B cell (primary cell): ENCODE measurements around the gene DYNLRB2. TPM values are rescaled to one million over a fixed set of nuclear protein-coding genes. Genes with fewer than 3 reads are reported as not detected.

Experiments
- ATAC-seq: fragments of 200-7000 bp; cut with Tn5 transposase; one replicate; pipeline ENCODE4 v1.10.0; 2021; ENCODE audit warnings: low read depth, mild to moderate bottlenecking, moderate number of reproducible peaks, moderate library complexity
- CTCF ChIA-PET: fragments of 350-600 bp; sonication (Branson Sonifier 250); formaldehyde crosslinking; loops from one replicate; lab custom pipeline; 2021; ENCODE audit warnings: antibody characterized with exemption, inconsistent platforms; lab: Charles Lee
- POLR2A ChIA-PET: fragments of 350-600 bp; sonication (Branson Sonifier 250); formaldehyde crosslinking; loops from one replicate; lab custom pipeline; 2021; ENCODE audit warnings: antibody characterized with exemption; lab: Charles Lee
- DNase-seq: peaks from one replicate; pipeline ENCODE4 v3.0.0; 2013
- H2AFZ ChIP-seq: 2 replicates; pipeline ENCODE4 v1.6.1; 2012; ENCODE audit warnings: mild to moderate bottlenecking, low read depth, low read length; ENCODE audit not compliant: insufficient read depth, poor library complexity, severe bottlenecking
- H3K27ac ChIP-seq, 2 donors: 1 replicate in 1 of 2; 2 replicates in 1 of 2; pipeline ENCODE4 v1.5.1; 2012 to 2013; ENCODE audit warnings: low read length in 2 of 2, mild to moderate bottlenecking in 2 of 2, moderate library complexity in 1 of 2
- H3K27me3 ChIP-seq, 4 experiments: fragments of 200-600 bp in 1 of 4; sonication (generic) in 1 of 4; replicated peaks in 1 of 4; 1 replicate in 2 of 4; 2 replicates in 2 of 4; pipeline versions ENCODE4 v1.6.1 to v1.7.0; 2013 to 2016; ENCODE audit warnings: low read length in 3 of 4, mild to moderate bottlenecking in 2 of 4, mixed read lengths in 1 of 4, moderate library complexity in 1 of 4; ENCODE audit not compliant: insufficient read depth in 4 of 4, control insufficient read depth in 3 of 4; ENCODE audit errors: control extremely low read depth in 1 of 4
- H3K36me3 ChIP-seq, 2 experiments: replicated peaks in 1 of 2; 1 replicate in 1 of 2; 2 replicates in 1 of 2; pipeline versions ENCODE4 v1.6.1 to v1.7.1; 2013; ENCODE audit warnings: low read length in 1 of 2; ENCODE audit not compliant: insufficient read depth in 2 of 2, control insufficient read depth in 1 of 2; ENCODE audit errors: control extremely low read depth in 1 of 2, extremely low read depth in 1 of 2
- H3K4me1 ChIP-seq, 2 donors: fragments of 200-600 bp in 1 of 2; sonication (generic) in 1 of 2; 1 replicate in 1 of 2; 2 replicates in 1 of 2; pipeline versions ENCODE4 v1.5.1 to v1.6.1; 2013 to 2017; ENCODE audit warnings: low read length in 2 of 2; ENCODE audit not compliant: control insufficient read depth in 2 of 2, insufficient read depth in 2 of 2
- H3K4me2 ChIP-seq: replicated peaks from 2 replicates; pipeline ENCODE3; 2012; ENCODE audit warnings: mild to moderate bottlenecking, low read depth, low read length; ENCODE audit not compliant: poor library complexity, severe bottlenecking
- H3K4me3 ChIP-seq, 5 experiments: fragments of 200-600 bp in 1 of 5; sonication (generic) in 1 of 5; 1 replicate in 3 of 5; 2 replicates in 2 of 5; pipeline versions ENCODE4 v1.5.1 to v1.7.0; 2011 to 2016; ENCODE audit warnings: low read length in 4 of 5, mild to moderate bottlenecking in 4 of 5, low read depth in 2 of 5, control low read depth in 1 of 5, moderate library complexity in 1 of 5; ENCODE audit not compliant: insufficient read depth in 1 of 5; ENCODE audit errors: control extremely low read depth in 1 of 5, extremely low read depth in 1 of 5
- H3K79me2 ChIP-seq: fragments of 200-600 bp; sonication (generic); one replicate; pipeline ENCODE4 v1.6.0; 2016; ENCODE audit warnings: low read length; ENCODE audit not compliant: control insufficient read depth, insufficient read depth
- H3K9ac ChIP-seq: fragments of 200-600 bp; sonication (generic); 2 replicates; pipeline ENCODE4 v1.6.1; 2017; ENCODE audit warnings: mild to moderate bottlenecking, low read length, moderate library complexity
- H3K9me3 ChIP-seq, 3 donors: one replicate each; pipeline versions ENCODE4 v1.6.1 to v1.7.1; 2013; ENCODE audit warnings: low read length in 2 of 3; ENCODE audit not compliant: control insufficient read depth in 2 of 3, insufficient read depth in 1 of 3; ENCODE audit errors: control extremely low read depth in 1 of 3
- H4K20me1 ChIP-seq: 2 replicates; pipeline ENCODE4 v1.6.0; 2012; ENCODE audit warnings: mild to moderate bottlenecking, low read length; ENCODE audit not compliant: insufficient read depth, control insufficient read depth, poor library complexity, severe bottlenecking
- H3K27ac Mint-ChIP-seq: one replicate; pipeline ENCODE4 v1.8.0; 2021; ENCODE audit warnings: mixed read lengths
- H3K27me3 Mint-ChIP-seq: one replicate; pipeline ENCODE4 v1.8.0; 2021; ENCODE audit warnings: mixed read lengths
- H3K4me1 Mint-ChIP-seq: one replicate; pipeline ENCODE4 v1.8.0; 2021; ENCODE audit warnings: mixed read lengths
- H3K4me3 Mint-ChIP-seq: one replicate; pipeline ENCODE4 v1.8.0; 2021; ENCODE audit warnings: mixed read lengths
- H3K9me3 Mint-ChIP-seq: one replicate; pipeline ENCODE4 v1.8.0; 2022; ENCODE audit warnings: mixed read lengths; ENCODE audit not compliant: insufficient read depth
- EZH2 ChIP-seq: IDR thresholded peaks from 2 replicates; pipeline ENCODE4 v1.6.1; 2012; ENCODE audit warnings: borderline replicate concordance, low read depth, mild to moderate bottlenecking, moderate library complexity, low read length; ENCODE audit not compliant: insufficient read depth, poor library complexity, severe bottlenecking
- WGBS: methylation state at CpG from one replicate; pipeline ENCODE4 v1.1.5; 2013; ENCODE audit warnings: missing lambda C conversion rate; ENCODE audit not compliant: insufficient coverage; 5-methylcytosine and 5-hydroxymethylcytosine counted together
- intact Hi-C: fragments of 100-400 bp; cut with micrococcal nuclease; formaldehyde crosslinking; loops from one replicate; pipeline ENCODE4 v1.10.0; 2022
- polyA plus RNA-seq: library from polyadenylated mRNA; depleted of rRNA; stranded (reverse); fragments of >200 nt; gene quantifications from 2 replicates; pipeline ENCODE4 v1.2.3, GENCODE V29; 2012
- total RNA-seq, 2 donors: library from RNA; stranded (reverse); fragments of 120-200 nt in 1 of 2; gene quantifications; 1 replicate in 1 of 2; 2 replicates in 1 of 2; pipeline versions ENCODE4 v1.2.3 to v1.2.4, GENCODE V29; 2013 to 2022
- TF ChIP-seq, protein P1 (sequence below): fragments of 200-600 bp; IDR thresholded peaks from one replicate; pipeline ENCODE4 v1.8.0; 2022; ENCODE audit warnings: antibody characterized with exemption, mild to moderate bottlenecking

Gene DYNLRB2
- total and polyA plus RNA-seq, 2 donors (not counting 1 experiment from before 2014, with no cell fraction given): not detected

DNA sequence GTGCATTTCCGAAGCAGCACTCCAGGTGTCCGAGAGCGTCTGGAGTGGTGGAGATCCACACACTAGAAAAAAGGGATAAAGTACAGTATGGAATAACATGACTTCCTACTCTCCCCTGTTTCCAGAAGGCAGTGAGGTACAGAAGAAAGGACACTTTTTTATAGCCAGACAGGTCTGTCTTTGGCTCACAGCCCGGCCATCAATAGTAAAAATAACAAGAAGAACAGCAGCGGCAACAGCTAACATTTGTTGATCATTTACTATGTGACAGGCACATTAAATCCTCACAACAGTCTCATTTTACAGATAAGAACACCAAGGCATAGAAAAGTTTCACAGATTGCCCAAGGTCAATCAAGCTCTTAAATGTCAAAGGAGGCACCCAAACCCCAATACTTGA lies 16.2 kb downstream of the DYNLRB2 start:
- no peaks in the 10 kb centered on the region for H3K79me2 ChIP-seq
- POLR2A ChIA-PET: no interaction called here
- H3K4me3 ChIP-seq: no peak overlapping the region
- H3K27ac ChIP-seq: no peak overlapping the region
- no peaks in the 10 kb centered on the region for H4K20me1 ChIP-seq
- H3K27me3 ChIP-seq: no peaks in the 10 kb centered on the region
- no peak overlapping the region for H3K4me2 ChIP-seq
- Mint-ChIP-seq H3K9me3 (no peaks in the 10 kb centered on the region), H3K4me1 (no peaks in the 10 kb centered on the region), H3K27me3 (no peaks in the 10 kb centered on the region), H3K27ac (no peak overlapping the region), H3K4me3 (no peak overlapping the region)
- H3K36me3 ChIP-seq: no peaks in the 10 kb centered on the region
- H2AFZ ChIP-seq: no peak overlapping the region
- 100% methylated on average over 2 of the region's 5 CpGs for WGBS
- intact Hi-C loops: no loop called here
- ATAC-seq (no peak), DNase-seq (no peak)
- no peak for TF ChIP-seq EZH2
- TF ChIP-seq, protein P1, sequence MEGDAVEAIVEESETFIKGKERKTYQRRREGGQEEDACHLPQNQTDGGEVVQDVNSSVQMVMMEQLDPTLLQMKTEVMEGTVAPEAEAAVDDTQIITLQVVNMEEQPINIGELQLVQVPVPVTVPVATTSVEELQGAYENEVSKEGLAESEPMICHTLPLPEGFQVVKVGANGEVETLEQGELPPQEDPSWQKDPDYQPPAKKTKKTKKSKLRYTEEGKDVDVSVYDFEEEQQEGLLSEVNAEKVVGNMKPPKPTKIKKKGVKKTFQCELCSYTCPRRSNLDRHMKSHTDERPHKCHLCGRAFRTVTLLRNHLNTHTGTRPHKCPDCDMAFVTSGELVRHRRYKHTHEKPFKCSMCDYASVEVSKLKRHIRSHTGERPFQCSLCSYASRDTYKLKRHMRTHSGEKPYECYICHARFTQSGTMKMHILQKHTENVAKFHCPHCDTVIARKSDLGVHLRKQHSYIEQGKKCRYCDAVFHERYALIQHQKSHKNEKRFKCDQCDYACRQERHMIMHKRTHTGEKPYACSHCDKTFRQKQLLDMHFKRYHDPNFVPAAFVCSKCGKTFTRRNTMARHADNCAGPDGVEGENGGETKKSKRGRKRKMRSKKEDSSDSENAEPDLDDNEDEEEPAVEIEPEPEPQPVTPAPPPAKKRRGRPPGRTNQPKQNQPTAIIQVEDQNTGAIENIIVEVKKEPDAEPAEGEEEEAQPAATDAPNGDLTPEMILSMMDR: no peak
- no peaks in the 10 kb centered on the region for H3K9me3 ChIP-seq
- CTCF ChIA-PET: interaction anchor here (0.6 kb wide), 1 partner anchor 300 kb away, joined by 4 read pairs; no protein-coding TSS in a partner anchor
- no peaks in the 10 kb centered on the region for H3K4me1 ChIP-seq
- no peak overlapping the region for H3K9ac ChIP-seq

DNA sequence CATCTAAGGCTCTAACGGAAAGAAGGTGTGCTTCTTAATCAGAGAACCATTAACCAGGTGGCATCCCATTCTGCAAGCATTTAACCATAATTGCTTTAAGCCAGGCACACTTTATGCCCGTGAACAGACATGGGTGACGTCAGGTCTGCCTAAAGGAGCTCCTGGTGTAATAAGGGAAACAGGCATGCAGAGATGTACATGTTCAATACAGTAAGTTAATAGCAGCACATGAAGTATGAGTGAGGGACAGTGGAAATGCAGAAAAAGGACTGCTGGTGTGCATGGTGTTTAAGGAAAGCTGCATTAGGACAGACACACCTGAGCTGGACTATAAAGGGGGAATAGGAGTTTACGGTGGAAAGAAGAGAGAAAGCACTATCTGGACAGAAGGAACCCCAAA lies 18.6 kb downstream of the DYNLRB2 start:
- no peak for DNase-seq
- Mint-ChIP-seq H3K27me3 (no peaks in the 10 kb centered on the region), H3K9me3 (no peaks in the 10 kb centered on the region), H3K4me3 (no peak overlapping the region), H3K4me1 (peaks cover under 1% of the 10 kb centered on the region), H3K27ac (no peak overlapping the region)
- H3K9ac ChIP-seq: no peak overlapping the region
- H3K9me3 ChIP-seq: no peaks in the 10 kb centered on the region
- H3K4me1 ChIP-seq: no peaks in the 10 kb centered on the region
- no peak for TF ChIP-seq EZH2
- TF ChIP-seq, protein P1: no peak
- H3K4me3 ChIP-seq: no peak overlapping the region
- WGBS: 57% methylated on average over 4 of the region's 4 CpGs
- H2AFZ ChIP-seq: no peak overlapping the region
- no peaks in the 10 kb centered on the region for H3K36me3 ChIP-seq
- H3K79me2 ChIP-seq: no peaks in the 10 kb centered on the region
- ChIA-PET CTCF (no interaction called here), POLR2A (no interaction called here)
- no peaks in the 10 kb centered on the region for H3K27me3 ChIP-seq
- H4K20me1 ChIP-seq: no peaks in the 10 kb centered on the region
- H3K4me2 ChIP-seq: no peak overlapping the region
- intact Hi-C loops: no loop called here
- no peak for ATAC-seq
- no peak overlapping the region for H3K27ac ChIP-seq
